ENCODE data around the gene SERPINA3.

DNA sequence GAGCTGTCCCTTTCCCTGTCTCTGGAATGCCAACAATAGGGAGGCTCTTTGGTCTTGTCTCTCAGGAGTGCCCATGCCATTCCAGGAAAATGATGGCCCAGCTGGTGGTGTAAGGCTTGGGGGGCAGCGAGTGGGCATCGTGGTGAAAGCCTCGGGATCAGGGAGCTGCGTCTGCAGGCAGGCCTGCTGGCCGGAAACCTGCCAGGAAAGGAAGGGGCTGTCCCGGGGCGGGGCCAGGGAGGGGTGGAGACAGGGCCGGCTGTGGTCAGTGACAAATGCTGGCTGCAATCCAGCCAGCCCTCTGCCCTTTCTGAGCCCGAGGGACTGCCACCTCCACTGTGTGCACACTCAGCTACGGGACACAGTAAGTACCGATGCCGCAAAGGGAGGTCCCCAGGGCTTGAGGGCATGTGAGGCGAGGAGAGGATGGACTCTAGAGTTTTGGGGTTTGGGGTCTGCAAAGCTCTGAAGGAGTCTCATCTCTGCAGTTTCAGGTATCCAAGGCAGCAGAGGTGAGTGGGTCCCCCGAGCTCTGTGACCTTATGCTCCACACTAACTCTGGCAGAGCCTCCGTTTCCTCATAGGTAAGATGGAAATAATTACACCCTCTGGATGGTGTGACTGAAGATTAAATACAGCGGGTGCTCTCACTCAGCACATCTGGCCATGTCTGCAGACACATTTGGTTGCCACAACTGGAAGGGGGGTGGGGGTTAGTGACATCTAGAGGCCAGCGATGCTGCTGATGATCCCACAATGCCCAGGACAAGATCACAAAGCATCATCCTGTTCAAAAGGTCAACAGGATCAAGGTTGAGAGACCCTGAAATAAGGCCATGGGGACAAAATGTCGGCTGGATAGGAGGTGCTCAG, 30.8 kb upstream of the SERPINA3 start, which contains the start of gene SERPINA5:
- TF ChIP-seq, protein P1, sequence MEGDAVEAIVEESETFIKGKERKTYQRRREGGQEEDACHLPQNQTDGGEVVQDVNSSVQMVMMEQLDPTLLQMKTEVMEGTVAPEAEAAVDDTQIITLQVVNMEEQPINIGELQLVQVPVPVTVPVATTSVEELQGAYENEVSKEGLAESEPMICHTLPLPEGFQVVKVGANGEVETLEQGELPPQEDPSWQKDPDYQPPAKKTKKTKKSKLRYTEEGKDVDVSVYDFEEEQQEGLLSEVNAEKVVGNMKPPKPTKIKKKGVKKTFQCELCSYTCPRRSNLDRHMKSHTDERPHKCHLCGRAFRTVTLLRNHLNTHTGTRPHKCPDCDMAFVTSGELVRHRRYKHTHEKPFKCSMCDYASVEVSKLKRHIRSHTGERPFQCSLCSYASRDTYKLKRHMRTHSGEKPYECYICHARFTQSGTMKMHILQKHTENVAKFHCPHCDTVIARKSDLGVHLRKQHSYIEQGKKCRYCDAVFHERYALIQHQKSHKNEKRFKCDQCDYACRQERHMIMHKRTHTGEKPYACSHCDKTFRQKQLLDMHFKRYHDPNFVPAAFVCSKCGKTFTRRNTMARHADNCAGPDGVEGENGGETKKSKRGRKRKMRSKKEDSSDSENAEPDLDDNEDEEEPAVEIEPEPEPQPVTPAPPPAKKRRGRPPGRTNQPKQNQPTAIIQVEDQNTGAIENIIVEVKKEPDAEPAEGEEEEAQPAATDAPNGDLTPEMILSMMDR (conservative IDR thresholded peaks at IDR 0.05) = no peak
- TF ChIP-seq ZFX (IDR thresholded peaks at IDR 0.05) = no peak
